SKM-1 treated with dmso at 0.1 percent for 144 hours (cell line): ENCODE measurements around the gene CELF2.
A peak's percentile ranks its signal among the peaks of the same experiment; 100 is the strongest.
"Not testable (repeated sequence)": the region's sequence is repeated elsewhere in the genome, so short reads cannot be mapped to it uniquely, and the experiment has no call there.

ENCODE experiments used
- DNase-seq: peaks from one replicate; lab custom pipeline; 2025; ENCODE audit not compliant: unreplicated experiment; lab: John Stamatoyannopoulos, UW

The CELF2 gene

DNA sequence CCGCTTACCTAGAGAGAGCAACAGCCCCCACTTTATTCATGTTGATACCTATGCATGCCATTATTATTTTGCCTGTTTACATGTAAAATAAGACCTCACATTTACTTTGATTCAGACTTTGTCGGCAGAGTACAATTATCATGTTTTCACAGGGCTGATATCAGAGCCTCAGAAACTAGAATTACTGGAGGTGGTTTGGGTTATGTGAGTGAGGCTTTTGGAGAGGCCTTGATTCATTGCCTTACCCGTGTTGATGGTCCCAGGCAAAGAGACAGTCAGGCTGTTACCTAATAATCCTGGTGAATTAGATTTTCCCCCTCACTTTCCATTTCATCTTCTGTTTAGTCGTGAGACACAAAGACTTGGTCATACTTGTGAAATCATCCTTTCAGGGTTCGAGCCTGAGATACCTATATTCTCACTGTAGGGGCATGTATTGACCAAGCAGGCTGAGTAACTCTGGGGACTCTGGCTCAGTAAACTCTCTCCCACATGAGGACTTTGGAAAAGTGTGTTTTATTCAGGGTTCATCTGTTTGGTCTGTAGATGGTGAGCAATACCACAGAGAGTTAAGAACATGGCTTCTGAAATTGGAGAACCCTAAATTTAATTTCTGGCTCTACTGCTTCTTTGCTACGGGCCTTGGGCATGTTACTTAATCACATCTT lies 150.9 kb downstream of the CELF2 start:
- no peak for DNase-seq

DNA sequence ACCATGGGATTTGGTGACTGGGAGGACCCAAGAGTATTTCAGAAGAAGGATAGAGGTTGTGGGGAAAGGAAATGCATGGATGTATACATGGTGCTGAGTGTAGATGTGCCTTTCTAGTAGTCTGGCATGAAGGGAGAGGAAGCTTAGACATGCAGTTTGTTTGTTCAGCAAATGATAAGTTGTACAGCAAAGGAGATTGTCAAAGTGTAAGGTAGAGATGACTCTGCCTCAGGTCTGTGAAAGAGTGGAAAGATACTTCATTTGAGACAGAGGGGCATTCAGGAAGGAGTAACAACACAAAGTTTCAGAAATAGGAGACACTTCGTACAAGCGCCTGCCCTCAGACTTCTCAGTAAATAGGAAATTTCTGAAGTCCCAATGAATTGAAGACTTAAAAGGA lies 152.3 kb downstream of the CELF2 start:
- DNase-seq: no peak

DNA sequence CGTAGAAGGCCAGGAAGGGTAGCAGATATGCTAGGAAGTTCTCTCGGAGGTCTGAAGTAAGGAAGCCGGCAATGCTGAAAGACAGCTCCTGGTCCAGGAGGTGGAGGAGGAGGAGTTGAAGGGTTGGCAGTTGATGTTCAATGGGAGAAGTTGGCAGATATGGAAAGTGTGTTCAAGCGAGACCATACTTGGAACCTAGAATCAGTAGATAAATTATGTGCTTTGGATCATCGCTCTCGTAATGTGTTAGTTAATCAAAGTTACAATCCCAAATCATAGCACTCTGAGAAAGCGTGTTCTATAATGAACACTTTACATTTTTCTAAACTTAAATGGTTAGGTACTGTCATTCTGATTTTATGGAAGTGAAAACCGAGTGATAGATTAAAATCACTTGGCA lies 152.9 kb downstream of the CELF2 start:
- no peak for DNase-seq

DNA sequence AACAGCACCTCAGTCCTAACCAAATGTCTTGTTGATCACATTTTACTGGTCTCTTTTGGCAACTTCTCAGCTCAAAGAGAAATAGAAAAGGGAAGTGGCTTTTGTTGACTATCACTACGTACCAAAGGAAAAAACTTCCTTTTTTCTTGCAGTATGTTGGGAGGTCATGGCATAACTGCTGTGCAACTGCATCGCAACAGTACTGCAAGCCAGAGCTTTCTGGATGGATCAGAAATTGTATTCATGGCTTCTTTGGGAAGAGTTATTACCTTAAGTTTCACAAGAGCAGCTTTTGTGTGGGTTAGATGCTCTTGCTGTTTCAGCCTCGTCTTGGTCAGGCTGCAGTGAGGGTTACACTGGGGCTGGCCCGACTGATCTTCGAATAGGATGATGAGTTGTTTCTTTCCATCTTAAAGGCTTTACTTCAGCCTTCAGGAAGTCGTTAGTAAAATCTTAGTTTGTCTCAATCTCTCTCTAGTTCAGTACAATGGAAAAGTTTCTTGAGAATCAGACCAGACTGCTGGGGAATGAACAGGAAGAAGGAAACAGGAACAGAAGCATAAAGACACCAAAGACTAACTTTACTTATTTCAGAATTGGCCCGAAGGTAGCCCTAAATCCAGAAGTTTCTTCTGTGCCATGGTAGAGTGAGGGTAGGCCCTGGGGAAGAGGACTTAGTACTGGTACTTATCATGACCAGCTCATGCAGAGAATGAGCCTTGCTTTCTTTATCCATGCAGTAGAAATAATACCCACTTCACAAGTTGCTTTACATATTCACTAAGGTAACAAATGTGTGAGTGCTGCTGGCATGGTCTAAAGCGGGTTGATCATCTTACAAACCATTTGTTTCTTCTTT lies 153.6 kb downstream of the CELF2 start:
- peak; percentile 75 for DNase-seq

DNA sequence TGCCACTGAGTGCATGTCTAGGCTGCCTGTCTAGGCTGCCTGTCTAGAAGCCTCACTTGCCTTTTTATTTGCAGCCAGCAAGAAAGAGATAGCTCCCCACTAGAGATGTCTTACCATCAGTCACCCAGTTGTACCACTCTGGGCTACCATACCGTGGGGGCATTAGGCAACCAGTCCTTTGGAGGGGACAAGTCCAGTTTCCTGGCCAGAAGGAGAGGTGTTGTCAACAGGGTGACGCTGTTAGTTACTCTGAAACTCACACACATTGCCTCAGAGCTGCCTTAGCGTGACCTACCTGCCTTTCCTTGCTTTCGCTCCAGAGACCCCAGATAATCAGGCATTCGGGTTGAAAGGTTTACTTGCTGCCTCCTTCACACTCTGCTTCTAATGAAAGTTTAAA lies 155.4 kb downstream of the CELF2 start:
- DNase-seq: no peak

DNA sequence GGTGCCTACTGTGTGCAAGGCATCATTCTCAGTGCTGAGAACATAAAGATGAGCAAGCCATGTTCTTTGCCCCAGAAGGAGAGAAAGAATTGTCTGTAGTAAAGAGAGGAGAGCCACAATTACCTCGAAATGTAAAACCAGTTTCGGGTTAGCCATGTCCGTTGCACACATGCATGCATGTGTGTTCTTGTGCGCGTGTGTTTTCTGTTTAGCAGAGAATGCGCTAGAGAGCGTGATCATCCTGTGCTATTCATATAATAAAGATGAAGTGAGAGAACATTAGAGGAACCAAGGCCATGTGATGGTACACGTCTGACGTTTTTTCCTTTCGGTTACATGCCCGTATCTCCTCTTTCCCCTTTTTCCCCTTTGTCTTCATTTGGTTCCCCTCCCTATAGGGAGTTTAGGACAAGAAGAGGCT lies 158.2 kb downstream of the CELF2 start:
- no peak for DNase-seq

DNA sequence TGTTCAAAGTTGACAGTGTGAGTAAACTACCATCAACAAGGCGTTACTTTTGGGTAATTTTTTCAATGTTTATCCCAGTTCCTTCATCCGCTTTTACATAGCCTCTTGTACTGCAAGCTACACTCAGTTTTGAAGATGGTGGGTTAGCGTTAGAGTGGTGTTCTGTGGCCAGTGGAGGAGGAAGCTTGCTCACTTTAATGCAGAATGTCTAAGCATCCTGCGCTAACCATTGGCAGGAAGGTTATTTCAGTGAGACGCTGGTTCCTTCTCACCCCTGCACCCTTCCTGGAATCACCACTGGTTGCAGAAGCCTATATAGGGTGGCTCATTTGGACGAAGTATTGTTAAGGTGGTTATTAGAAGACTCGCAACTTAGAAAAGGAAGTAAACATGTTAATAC lies 159.1 kb downstream of the CELF2 start:
- DNase-seq: no peak

DNA sequence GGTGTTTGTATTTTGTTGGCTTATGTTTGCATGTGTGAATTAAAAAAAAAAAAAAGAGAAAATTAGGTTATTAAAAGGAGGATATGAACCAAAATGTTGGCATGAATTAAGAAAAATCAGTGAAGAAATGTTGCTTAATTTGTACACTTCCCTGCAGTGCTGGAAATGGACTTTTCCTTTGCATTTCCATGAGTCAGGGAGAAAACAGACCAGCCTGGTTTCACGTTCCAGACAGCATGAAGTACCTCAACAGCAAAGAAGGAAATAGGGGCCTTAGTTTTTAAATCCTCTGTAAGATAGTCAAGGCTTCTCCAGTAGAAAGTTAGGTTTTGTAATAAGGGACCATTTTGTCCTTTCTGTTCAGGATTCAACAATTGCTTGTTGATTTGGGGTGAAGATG lies 159.7 kb downstream of the CELF2 start:
- DNase-seq: no peak

DNA sequence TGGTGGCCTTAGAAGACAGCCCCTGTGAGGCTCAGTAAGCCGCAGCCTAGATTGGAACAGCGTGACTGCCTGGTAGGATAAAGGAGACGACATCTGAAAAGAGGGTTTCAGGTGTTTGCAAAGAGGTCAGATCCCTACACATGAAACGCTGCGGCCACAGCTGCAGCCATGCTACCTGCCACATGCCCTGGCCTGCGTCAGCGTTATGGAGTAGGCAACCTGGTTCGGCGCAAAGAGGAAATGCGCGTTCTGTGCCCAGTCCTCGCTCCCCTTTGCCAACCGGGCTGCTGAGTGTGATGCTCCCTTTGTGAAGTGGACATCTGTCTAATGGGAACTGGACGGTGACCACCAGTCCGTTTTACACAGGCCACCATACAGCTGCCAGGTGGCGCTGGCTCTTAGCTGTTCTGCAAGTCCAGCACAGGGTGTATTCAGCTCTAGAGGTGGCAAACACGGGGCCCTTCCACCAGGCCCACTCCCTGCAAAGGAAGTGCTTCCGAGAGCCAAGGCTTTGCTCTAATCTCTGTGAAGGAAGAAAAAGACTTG lies 160.3 kb downstream of the CELF2 start:
- DNase-seq: no peak

DNA sequence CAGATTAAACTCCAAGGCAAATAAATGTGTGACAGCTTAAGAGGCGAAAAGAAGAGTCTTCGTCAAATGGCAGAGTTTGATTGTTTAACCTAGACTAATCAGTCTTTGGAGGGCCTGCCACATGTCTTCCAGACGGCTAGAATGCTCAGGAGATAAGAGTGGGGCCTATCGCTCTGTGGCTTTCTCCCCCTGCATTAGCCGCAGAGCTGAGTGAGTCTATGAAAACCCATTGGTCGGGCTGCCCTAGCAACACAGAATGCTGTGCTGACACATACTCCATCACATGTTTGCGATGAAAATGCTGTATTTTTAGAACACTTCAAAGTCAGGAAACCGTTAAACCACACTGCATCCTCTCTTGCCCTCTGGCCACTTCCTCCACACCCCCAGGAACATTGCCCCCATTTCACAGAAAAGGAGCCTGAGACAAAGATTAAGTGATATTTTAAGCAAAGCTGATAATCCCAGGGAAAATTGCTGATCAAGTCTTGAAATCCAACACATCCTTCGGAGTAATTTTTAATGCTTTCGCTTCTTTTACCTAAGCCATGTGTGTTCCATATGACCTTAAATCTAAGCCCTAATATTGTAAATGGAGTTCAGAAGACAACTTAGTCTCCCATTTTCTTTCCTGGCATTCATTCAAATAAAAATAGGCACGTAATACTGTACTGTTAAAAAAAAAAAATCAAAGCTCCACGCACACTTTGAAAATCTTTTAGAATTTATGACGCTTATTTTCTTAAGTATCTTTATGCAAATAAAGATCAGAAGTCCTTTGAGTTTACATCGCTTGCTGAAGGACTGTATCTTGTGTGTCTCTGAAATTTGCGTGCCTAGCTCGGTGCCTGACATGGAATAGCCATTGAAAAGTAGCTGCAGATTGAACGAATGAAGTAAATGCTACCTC lies 161.2 kb downstream of the CELF2 start:
- DNase-seq: peak; percentile 84

DNA sequence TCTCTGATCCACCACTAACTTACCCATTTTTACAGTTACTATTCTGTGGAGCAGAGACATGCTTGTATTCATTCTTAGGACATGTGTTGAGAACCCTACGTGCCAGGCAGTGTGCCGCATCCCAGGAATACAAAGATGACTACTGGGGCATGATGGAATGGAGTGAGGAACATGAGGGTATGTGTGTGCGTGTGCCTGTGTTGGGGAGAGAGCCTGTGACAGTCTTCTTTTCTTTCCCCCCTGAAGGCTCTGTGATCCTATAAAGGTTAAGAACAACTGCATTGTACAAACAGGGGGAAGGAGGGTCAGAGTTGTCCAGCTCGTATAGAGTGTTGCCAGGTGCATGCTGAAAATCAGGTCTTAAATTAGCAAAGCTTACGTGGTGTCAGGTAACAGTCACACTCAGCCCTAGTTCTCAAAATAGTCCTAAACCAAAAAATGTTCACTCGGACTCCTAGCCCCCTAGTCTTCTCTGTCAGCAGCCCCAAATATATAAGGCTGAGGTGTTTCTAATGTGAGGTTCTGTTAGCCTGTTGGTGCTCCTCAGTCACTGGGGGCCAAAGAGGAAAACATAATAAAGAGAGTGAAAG lies 161.9 kb downstream of the CELF2 start:
- no peak for DNase-seq

DNA sequence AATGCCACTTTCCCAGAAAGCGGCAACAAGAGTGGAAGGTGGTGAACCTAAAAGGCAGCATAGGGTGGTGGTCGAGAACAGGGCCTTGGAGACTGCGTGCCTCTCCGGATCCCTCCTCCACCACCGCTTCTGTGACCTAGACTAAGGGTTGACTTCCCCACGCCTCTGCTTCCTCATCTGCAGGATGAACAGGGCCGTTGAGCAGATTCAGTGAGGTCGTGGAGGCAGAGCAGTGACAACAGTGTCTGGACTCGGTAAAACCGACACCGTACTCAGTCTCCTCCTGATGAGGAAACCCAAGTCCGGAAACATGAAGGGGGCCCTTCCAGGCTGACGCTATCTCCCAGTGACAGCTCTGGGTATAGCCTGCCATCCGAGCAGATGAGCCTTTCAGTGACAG lies 162.6 kb downstream of the CELF2 start:
- DNase-seq: peak; percentile 76

DNA sequence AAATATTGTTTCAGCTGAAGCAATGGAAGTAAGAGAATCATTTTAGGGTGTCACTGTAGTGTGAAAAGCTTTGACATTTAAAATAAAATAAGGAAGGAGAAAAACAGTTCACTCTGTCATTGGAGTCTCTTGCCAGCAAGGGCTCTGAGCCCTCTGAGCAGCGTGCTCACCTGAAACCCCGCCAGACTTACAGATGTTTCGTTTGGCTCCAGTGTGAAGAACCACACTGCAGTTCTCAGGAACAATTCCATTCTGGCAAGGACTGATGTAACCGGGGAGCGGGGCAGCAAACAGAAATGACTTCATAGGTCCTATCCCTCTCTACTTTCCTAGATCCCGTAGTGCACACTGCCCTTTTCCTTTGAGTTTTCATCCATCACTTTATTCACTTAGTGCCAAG lies 164.3 kb downstream of the CELF2 start:
- no peak for DNase-seq

DNA sequence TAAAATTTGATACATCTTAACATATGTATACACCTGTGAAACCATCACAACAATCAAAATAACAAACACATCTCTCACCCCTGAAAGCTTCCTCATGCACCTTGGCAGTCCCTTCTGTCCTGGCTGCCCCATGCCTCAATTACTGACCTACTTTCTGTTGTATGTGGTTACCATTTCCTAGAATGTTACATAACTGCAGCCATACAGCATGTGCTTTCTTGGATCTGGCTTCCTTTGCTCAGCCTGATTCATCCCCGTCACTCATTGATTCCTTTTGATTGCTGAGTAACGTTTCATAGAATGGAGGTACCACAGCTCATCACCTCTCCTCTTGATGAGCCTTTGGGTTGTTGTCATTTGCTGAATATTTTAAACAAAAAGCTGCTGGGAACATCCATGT lies 165.3 kb downstream of the CELF2 start:
- no peak for DNase-seq

DNA sequence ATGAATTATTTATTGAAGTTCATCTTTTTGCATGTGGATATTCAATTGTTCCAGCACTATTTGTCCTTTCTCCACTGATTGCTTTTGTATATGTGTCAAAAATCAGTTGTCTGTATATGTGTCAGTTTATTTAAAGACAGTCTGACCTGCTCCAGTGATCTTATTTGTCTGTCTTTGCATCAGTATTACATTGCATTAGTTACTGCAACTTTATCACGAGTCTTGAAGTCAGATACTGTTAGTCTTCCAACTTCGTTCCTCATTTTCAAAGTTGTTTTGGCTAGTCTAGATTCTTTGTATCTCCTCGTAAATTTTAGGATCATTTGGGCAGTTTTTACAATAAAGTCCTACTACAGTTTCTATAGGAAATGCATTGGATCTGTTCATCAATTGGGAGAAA lies 166.4 kb downstream of the CELF2 start:
- DNase-seq: no peak

DNA sequence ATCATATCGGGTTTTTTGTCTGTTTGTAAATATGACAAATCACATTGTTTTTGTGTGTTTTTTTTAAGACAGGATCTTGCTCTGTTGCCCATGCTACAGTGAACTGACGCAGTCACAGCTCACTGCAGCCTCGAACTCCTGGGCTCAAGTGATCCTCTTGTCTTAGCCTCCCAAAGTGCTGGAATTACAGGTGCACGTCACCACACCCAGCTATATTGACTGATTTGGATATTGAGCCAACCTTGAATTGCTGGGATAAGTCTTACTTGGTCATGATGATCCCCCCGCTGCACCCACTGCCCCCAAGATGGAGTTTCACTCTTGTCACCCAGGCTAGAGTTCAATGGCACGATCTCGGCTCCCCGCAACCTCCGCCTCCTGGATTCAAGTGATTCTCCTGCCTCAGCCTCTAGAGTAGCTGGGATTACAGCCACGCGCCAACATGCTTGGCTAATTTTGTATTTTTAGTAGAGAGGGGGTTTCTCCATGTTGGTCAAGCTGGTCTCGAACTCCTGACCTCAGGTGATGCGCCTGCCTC lies 167.5 kb downstream of the CELF2 start:
- DNase-seq: not testable (repeated sequence)

DNA sequence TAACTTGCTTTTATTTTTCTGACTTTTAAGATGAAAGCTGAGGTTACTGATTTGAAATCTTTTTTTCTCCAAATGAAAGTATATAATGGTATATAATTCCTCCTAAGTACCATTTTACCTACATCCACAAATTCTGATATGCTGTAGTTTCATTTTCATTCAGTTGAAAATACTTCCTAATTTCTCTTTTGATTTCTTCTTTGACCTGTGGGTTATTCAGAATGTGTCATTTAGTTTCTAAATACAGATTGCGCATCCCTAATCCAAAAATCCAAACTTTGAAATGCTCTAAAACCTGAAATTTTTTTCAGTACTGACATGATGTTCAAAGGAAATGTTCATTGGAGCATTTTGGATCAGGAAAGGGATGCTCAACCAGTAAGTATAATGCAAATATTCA lies 168.7 kb downstream of the CELF2 start:
- no peak for DNase-seq

DNA sequence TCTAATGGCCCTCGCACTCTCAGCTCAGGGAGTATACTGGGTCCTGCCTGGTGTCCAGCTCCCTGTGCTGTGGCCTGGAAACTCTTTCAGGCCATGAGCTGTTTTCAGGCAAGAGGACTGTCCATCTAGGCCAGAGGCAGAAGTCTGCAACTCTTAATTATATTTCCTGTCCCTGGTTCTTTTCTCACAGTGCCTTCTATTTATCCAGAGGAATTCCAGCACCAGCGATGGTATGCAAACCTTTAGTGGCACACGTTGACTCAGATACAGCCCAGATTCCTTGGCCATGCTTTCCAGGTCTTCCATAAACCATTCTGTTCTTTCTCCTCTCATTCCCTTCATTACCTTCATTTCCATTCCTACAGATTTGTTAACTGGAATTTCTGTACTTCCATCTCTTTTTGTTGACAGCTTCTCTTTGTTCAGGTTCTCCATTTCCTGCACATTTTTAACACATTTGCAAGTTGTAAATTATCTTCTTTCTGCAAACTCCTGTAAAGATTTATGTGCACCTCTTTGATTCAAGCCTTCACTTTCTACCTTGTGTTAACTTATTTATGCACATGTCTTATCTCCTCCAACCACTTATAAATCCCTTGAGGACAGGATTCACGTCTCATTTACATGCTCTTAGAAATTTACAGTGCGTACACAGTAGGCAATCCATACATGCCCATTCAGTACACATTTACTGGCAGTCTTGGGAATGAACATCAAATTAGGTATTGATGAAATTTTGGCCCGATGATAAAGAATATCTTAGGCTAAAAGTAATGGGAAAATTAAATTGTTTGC lies 172.1 kb downstream of the CELF2 start:
- DNase-seq: no peak

DNA sequence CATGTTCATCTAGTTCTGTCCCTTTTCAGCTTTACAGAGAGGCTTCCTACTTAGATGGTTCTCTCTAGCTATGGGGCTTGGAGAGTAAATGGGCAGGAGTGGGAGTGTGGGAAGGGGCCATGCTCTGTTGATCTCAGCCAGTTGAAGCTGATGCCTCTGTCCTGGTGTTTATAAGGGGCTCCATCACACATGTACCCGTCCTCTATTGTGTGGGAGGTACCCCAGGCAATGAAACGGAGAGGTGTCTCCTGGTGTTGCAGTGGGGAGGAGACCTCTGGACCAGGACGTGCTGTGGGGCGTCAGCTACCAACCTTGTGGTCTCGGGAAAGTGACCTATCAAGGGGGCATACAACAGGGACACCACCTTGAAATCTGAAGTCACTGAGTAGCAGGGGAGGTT lies 173.5 kb downstream of the CELF2 start:
- DNase-seq: no peak

DNA sequence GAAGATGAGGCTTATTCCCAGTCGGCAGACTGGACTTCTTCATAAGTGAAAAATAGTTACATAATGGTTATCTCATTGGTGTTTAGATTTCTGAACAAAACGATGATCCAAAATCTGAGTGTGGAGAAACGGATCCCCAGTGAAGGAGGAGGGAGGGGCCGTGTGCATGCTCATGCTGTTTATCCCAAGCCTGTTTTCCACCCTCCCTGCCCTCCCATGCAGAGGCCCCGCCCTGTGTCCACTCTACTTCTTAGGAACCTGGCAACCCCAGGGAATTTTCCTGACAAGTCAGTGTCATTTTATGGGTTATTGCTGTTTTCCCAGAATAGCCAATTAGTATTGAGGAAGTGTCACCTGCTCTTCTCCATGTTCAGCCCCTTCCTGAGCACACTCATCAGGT lies 174.0 kb downstream of the CELF2 start:
- no peak for DNase-seq
